Keratinocyte (primary cell): ENCODE measurements around the gene CACNA1E. TPM values are rescaled to one million over a fixed set of nuclear protein-coding genes. Genes with fewer than 3 reads are reported as not detected.

Experiments
- DNase-seq: peaks from one replicate; pipeline ENCODE4 v3.0.0-alpha.2; 2011; ENCODE audit warnings: low read depth, missing footprints, low spot score
- FAIRE-seq: peaks from 2 replicates; lab custom pipeline; 2011; peaks lifted over from hg19 to GRCh38; lab: Jason Lieb, UNC
- H2AFZ ChIP-seq: 2 replicates; pipeline ENCODE4 v1.6.0; 2012; ENCODE audit warnings: low read length, control low read depth, inconsistent platforms; ENCODE audit not compliant: control insufficient read depth
- H3K27ac ChIP-seq: 2 replicates; pipeline ENCODE4 v1.5.1; 2011; ENCODE audit warnings: low read length; ENCODE audit not compliant: control insufficient read depth, insufficient read depth
- H3K27me3 ChIP-seq: 3 replicates; pipeline ENCODE4 v1.6.0; 2011; ENCODE audit warnings: low read length; ENCODE audit not compliant: control insufficient read depth, insufficient read depth; ENCODE audit errors: extremely low read depth
- H3K36me3 ChIP-seq, 2 experiments: 2 replicates in 1 of 2; 3 replicates in 1 of 2; pipeline ENCODE4 v1.5.1; 2011; ENCODE audit warnings: low read length in 2 of 2, mild to moderate bottlenecking in 1 of 2; ENCODE audit not compliant: control insufficient read depth in 2 of 2, insufficient read depth in 2 of 2; ENCODE audit errors: extremely low read depth in 1 of 2
- H3K4me1 ChIP-seq: 3 replicates; pipeline ENCODE4 v1.5.1; 2011; ENCODE audit warnings: low read length; ENCODE audit not compliant: control insufficient read depth, insufficient read depth; ENCODE audit errors: extremely low read depth
- H3K4me2 ChIP-seq: 3 replicates; pipeline ENCODE4 v1.6.0; 2011; ENCODE audit warnings: low read depth, low read length; ENCODE audit not compliant: control insufficient read depth, insufficient read depth; ENCODE audit errors: extremely low read depth
- H3K4me3 ChIP-seq, 3 experiments: fragments of 200-600 bp in 1 of 3; sonication (generic) in 1 of 3; 2 replicates in 2 of 3; 3 replicates in 1 of 3; pipeline ENCODE4 v1.5.1; 2011 to 2016; ENCODE audit warnings: low read length in 3 of 3, mild to moderate bottlenecking in 3 of 3, control low read depth in 2 of 3, inconsistent platforms in 1 of 3, low read depth in 1 of 3, mixed read lengths in 1 of 3, mixed run types in 1 of 3, moderate library complexity in 1 of 3; ENCODE audit not compliant: control insufficient read depth in 2 of 3, insufficient read depth in 2 of 3; ENCODE audit errors: extremely low read depth in 1 of 3
- H3K79me2 ChIP-seq: 2 replicates; pipeline ENCODE4 v1.6.0; 2012; ENCODE audit warnings: low read length; ENCODE audit not compliant: control insufficient read depth, insufficient read depth
- H3K9ac ChIP-seq: 3 replicates; pipeline ENCODE4 v1.6.0; 2011; ENCODE audit warnings: low read length; ENCODE audit not compliant: control insufficient read depth, insufficient read depth; ENCODE audit errors: extremely low read depth
- H3K9me1 ChIP-seq: 3 replicates; pipeline ENCODE4 v1.6.0; 2011; ENCODE audit warnings: low read length; ENCODE audit not compliant: control insufficient read depth, insufficient read depth; ENCODE audit errors: extremely low read depth
- H3K9me3 ChIP-seq: 2 replicates; pipeline ENCODE4 v1.5.1; 2012; ENCODE audit warnings: low read depth, low read length; ENCODE audit not compliant: control insufficient read depth
- H4K20me1 ChIP-seq: 3 replicates; pipeline ENCODE4 v1.6.0; 2011; ENCODE audit warnings: low read length; ENCODE audit not compliant: control insufficient read depth, insufficient read depth; ENCODE audit errors: extremely low read depth
- CTCF ChIP-seq, 3 experiments: IDR thresholded peaks in 1 of 3; conservative IDR thresholded peaks in 1 of 3; optimal IDR thresholded peaks in 1 of 3; 2 replicates in 2 of 3; 3 replicates in 1 of 3; pipeline versions ENCODE3 to v1.5.1; 2011; ENCODE audit warnings: low read length in 3 of 3, mild to moderate bottlenecking in 3 of 3, moderate library complexity in 2 of 3, control low read depth in 1 of 3, inconsistent platforms in 1 of 3; ENCODE audit not compliant: insufficient read depth in 2 of 3; ENCODE audit errors: extremely low read depth in 1 of 3
- EZH2 ChIP-seq: IDR thresholded peaks from one replicate; pipeline ENCODE4 v1.6.1; 2012; ENCODE audit warnings: inconsistent platforms, mild to moderate bottlenecking, low read length, moderate library complexity
- dilution Hi-C: fragments of 300-500 bp; cut with MboI; formaldehyde crosslinking; loops from one replicate; pipeline ENCODE4 v1.7.0; 2020; ENCODE audit warnings: low sequenced_read_pairs; ENCODE audit not compliant: extremely low pct_ligation_motif_present
- polyA plus RNA-seq, 5 experiments: library from polyadenylated mRNA; depleted of rRNA in 3 of 5; stranded (reverse) in 3 of 5; stranded (forward) in 1 of 5; unstranded in 1 of 5; fragments of >200 nt; gene quantifications; 1 replicate in 1 of 5; 2 replicates in 3 of 5; 3 replicates in 1 of 5; pipeline versions ENCODE4 v1.2.1 to v1.2.3, GENCODE V29; 2011 to 2012; ENCODE audit warnings: missing spikeins in 2 of 5, low read depth in 1 of 5, low replicate concordance in 1 of 5

Gene CACNA1E
- polyA plus RNA-seq, 1 donor (not counting 4 experiments of a cell fraction or from before 2014, with no cell fraction given), result not detected

GRCh38 chr1:181562395-181562794 lies 79.1 kb downstream of the CACNA1E start:
- FAIRE-seq, result no peak
- H3K4me2 ChIP-seq, result no peak overlapping the region
- peaks cover 6% of the 10 kb centered on the region for H3K27me3 ChIP-seq
- H3K9me3 ChIP-seq, result no peaks in the 10 kb centered on the region
- H3K79me2 ChIP-seq, result no peaks in the 10 kb centered on the region
- no peak overlapping the region for H3K27ac ChIP-seq
- no peak for DNase-seq
- TF ChIP-seq EZH2, result no peak
- no peak for TF ChIP-seq CTCF (optimal IDR thresholded peaks at IDR 0.05 in 1 of 3, IDR thresholded peaks at IDR 0.05 in 1 of 3, conservative IDR thresholded peaks at IDR 0.05 in 1 of 3; ENCODE audit: extremely low read depth in 1 of 3, insufficient read depth in 2 of 3, low read length in 3 of 3)
- no peaks in the 10 kb centered on the region for H4K20me1 ChIP-seq
- dilution Hi-C loops, result no loop called here
- H3K4me3 ChIP-seq, result no peak overlapping the region
- no peaks in the 10 kb centered on the region for H3K4me1 ChIP-seq
- H3K9me1 ChIP-seq, result no peaks in the 10 kb centered on the region
- no peak overlapping the region for H2AFZ ChIP-seq
- no peaks in the 10 kb centered on the region for H3K36me3 ChIP-seq
- H3K9ac ChIP-seq, result no peak overlapping the region

- dilution Hi-C loops, result no loop called here
- H3K27ac ChIP-seq, result no peak overlapping the region
- no peak overlapping the region for H3K4me2 ChIP-seq
- DNase-seq (no peak), FAIRE-seq (no peak)
- H2AFZ ChIP-seq, result no peak overlapping the region
- H3K79me2 ChIP-seq, result no peaks in the 10 kb centered on the region
- no peaks in the 10 kb centered on the region for H3K9me3 ChIP-seq
- no peaks in the 10 kb centered on the region for H3K4me1 ChIP-seq
- no peak overlapping the region for H3K4me3 ChIP-seq
- H3K9ac ChIP-seq, result no peak overlapping the region
- no peaks in the 10 kb centered on the region for H3K9me1 ChIP-seq
- no peaks in the 10 kb centered on the region for H4K20me1 ChIP-seq
- TF ChIP-seq CTCF (optimal IDR thresholded peaks at IDR 0.05 in 1 of 3, IDR thresholded peaks at IDR 0.05 in 1 of 3, conservative IDR thresholded peaks at IDR 0.05 in 1 of 3; ENCODE audit: extremely low read depth in 1 of 3, insufficient read depth in 2 of 3, low read length in 3 of 3) (no peak), EZH2 (no peak)
- no peaks in the 10 kb centered on the region for H3K27me3 ChIP-seq
- no peaks in the 10 kb centered on the region for H3K36me3 ChIP-seq
These were observed 85.4 kb downstream of the CACNA1E start for GRCh38 chr1:181568736-181569135.
